HG02938 (cell line): ENCODE results near the gene EFNA4.
A peak's percentile ranks its signal among the peaks of the same experiment; 100 is the strongest.

Experiments
- ATAC-seq: cut with Tn5 transposase; IDR thresholded peaks from one replicate; pipeline ENCODE4 v1.9.1; 2021; ENCODE audit warnings: mild to moderate bottlenecking, moderate library complexity; ENCODE audit not compliant: unreplicated experiment

Gene EFNA4

GRCh38 chr1:155063550-155064110 is at the start of gene EFNA4:
Gene EFNA4, plus strand, starts transcription at chr1:155063740. Its CDS starts 84 bp downstream, at chr1:155063824.
- ATAC-seq: peak; percentile 69

- ATAC-seq: no peak
Measured at GRCh38 chr1:155014709-155015508, 48.6 kb upstream of the EFNA4 start.

GRCh38 chr1:155015527-155016230 is 47.9 kb upstream of the EFNA4 start:
- ATAC-seq: no peak

GRCh38 chr1:155016231-155016831 is 47.2 kb upstream of the EFNA4 start:
- no peak for ATAC-seq

- peak; percentile 52 for ATAC-seq
Measured at GRCh38 chr1:155017041-155017945, 46.2 kb upstream of the EFNA4 start.

GRCh38 chr1:155017946-155018316 is 45.6 kb upstream of the EFNA4 start:
- ATAC-seq: no peak

- no peak for ATAC-seq
Measured at GRCh38 chr1:155018617-155019348, 44.8 kb upstream of the EFNA4 start.

- no peak for ATAC-seq
Measured at GRCh38 chr1:155019377-155020245, 43.9 kb upstream of the EFNA4 start.

- no peak for ATAC-seq
Measured at GRCh38 chr1:155022136-155022926, 41.2 kb upstream of the EFNA4 start.

- ATAC-seq: no peak
Measured at GRCh38 chr1:155022927-155023236, 40.7 kb upstream of the EFNA4 start.

GRCh38 chr1:155023627-155024026 is 39.9 kb upstream of the EFNA4 start:
- no peak for ATAC-seq

GRCh38 chr1:155024315-155024714 is 39.2 kb upstream of the EFNA4 start:
- ATAC-seq: no peak

GRCh38 chr1:155026154-155026553 is 37.4 kb upstream of the EFNA4 start:
- ATAC-seq: no peak

GRCh38 chr1:155026588-155026987 is 37.0 kb upstream of the EFNA4 start:
- no peak for ATAC-seq

GRCh38 chr1:155029513-155030242 is 33.9 kb upstream of the EFNA4 start:
- no peak for ATAC-seq

GRCh38 chr1:155030243-155030795 is 33.2 kb upstream of the EFNA4 start:
- no peak for ATAC-seq

GRCh38 chr1:155030899-155031298 is 32.6 kb upstream of the EFNA4 start:
- no peak for ATAC-seq
